HepG2 (cell line): ENCODE data around the gene PTBP2. TPM values are rescaled to one million over a fixed set of nuclear protein-coding genes. Genes with fewer than 3 reads are reported as not detected.

ENCODE experiments used
- ATAC-seq: fragments of 200-7000 bp; cut with Tn5 transposase; 3 replicates; pipeline ENCODE4 v1.9.1; 2020; ENCODE audit warnings: mild to moderate bottlenecking, moderate library complexity
- BruUV-seq: library from RNA; stranded (reverse); fragments of 400-500 nt; replicated peaks from 2 replicates; lab custom pipeline; 2021; lab: Mats Ljungman, UMichigan
- CTCF ChIA-PET: fragments of 300-600 bp; formaldehyde crosslinking; extraction: SDS; loops from one replicate; lab custom pipeline; 2021; ENCODE audit warnings: low total read pairs, inconsistent platforms, low intra/inter-chr PET ratio; lab: Yijun Ruan, JAX
- POLR2A ChIA-PET: fragments of 350-600 bp; sonication (Branson Sonifier 250); formaldehyde crosslinking; loops from one replicate; lab custom pipeline; 2020; ENCODE audit warnings: antibody characterized with exemption, inconsistent platforms; lab: Yijun Ruan, JAX
- DNase-seq: peaks from one replicate; pipeline ENCODE4 v3.0.0-alpha.2; 2015; ENCODE audit warnings: low spot score
- FAIRE-seq: peaks from 3 replicates; lab custom pipeline; 2011; peaks lifted over from hg19 to GRCh38; lab: Jason Lieb, UNC
- H2AFZ ChIP-seq: one replicate; pipeline ENCODE4 v1.6.1; 2011; ENCODE audit warnings: low read length, inconsistent platforms
- H3K27ac ChIP-seq: fragments of 300-600 bp; 3 replicates; pipeline ENCODE4 v1.8.0; 2011; ENCODE audit warnings: mixed run types, mild to moderate bottlenecking, mixed read lengths, low read length, inconsistent platforms; ENCODE audit not compliant: insufficient read depth; ENCODE audit errors: extremely low read length
- H3K27me3 ChIP-seq, 2 experiments: fragments of 200-600 bp in 1 of 2; 2 replicates in 1 of 2; 3 replicates in 1 of 2; pipeline versions ENCODE4 v1.6.0 to v1.8.0; 2011; ENCODE audit warnings: low read length in 2 of 2, mild to moderate bottlenecking in 2 of 2, moderate library complexity in 2 of 2, inconsistent platforms in 1 of 2; ENCODE audit not compliant: insufficient read depth in 2 of 2, control insufficient read depth in 1 of 2
- H3K36me3 ChIP-seq, 2 experiments: fragments of 200-600 bp in 1 of 2; replicated peaks in 1 of 2; 2 replicates in 1 of 2; 3 replicates in 1 of 2; pipeline versions ENCODE4 v1.5.1 to v1.8.0; 2011; ENCODE audit warnings: low read length in 2 of 2, inconsistent platforms in 1 of 2; ENCODE audit not compliant: insufficient read depth in 2 of 2, control insufficient read depth in 1 of 2
- H3K4me1 ChIP-seq: 2 replicates; pipeline ENCODE4 v1.5.1; 2012; ENCODE audit warnings: low read length, inconsistent platforms; ENCODE audit not compliant: insufficient read depth
- H3K4me2 ChIP-seq: 2 replicates; pipeline ENCODE4 v1.6.0; 2011; ENCODE audit warnings: low read depth, low read length, inconsistent platforms
- H3K4me3 ChIP-seq, 3 experiments: fragments of 200-600 bp in 1 of 3; sonication (generic), shearing (Covaris generic) in 1 of 3; replicated peaks in 1 of 3; 2 replicates each; pipeline ENCODE4 v1.5.1; 2011 to 2016; ENCODE audit warnings: low read length in 3 of 3, inconsistent platforms in 2 of 3, low read depth in 2 of 3, mild to moderate bottlenecking in 2 of 3, control low read depth in 1 of 3, mixed read lengths in 1 of 3; ENCODE audit not compliant: insufficient read depth in 1 of 3
- H3K79me2 ChIP-seq: one replicate; pipeline ENCODE4 v1.6.1; 2011; ENCODE audit warnings: low read length, inconsistent platforms; ENCODE audit not compliant: insufficient read depth
- H3K9ac ChIP-seq: 2 replicates; pipeline ENCODE4 v1.6.0; 2011; ENCODE audit warnings: mild to moderate bottlenecking, low read depth, low read length, inconsistent platforms; ENCODE audit not compliant: insufficient read depth
- H3K9me3 ChIP-seq: 2 replicates; pipeline ENCODE4 v1.5.1; 2012; ENCODE audit warnings: mild to moderate bottlenecking, low read length
- H4K20me1 ChIP-seq: 2 replicates; pipeline ENCODE4 v1.6.0; 2011; ENCODE audit warnings: inconsistent platforms, mild to moderate bottlenecking, low read length, moderate library complexity; ENCODE audit not compliant: insufficient read depth
- CEBPB ChIP-seq: IDR thresholded peaks from 2 replicates; pipeline ENCODE4 v1.6.1; 2011; ENCODE audit warnings: low read depth, low read length, improper control_type of control experiment, borderline replicate concordance
- HOXD1 ChIP-seq: sonication (generic); formaldehyde crosslinking; IDR thresholded peaks from 2 replicates; pipeline ENCODE4 v1.5.0; 2020; ENCODE audit warnings: missing genetic modification reagents
- KDM4B ChIP-seq: sonication (generic); formaldehyde crosslinking; IDR thresholded peaks from 2 replicates; pipeline ENCODE4 v1.4.0; 2020; ENCODE audit warnings: missing genetic modification reagents
- MAZ ChIP-seq, 2 experiments: sonication (generic) in 1 of 2; formaldehyde crosslinking in 1 of 2; IDR thresholded peaks; 2 replicates each; pipeline versions ENCODE4 v1.5.0 to v1.6.1; 2012 to 2020; ENCODE audit warnings: low read depth in 2 of 2, mild to moderate bottlenecking in 2 of 2, borderline replicate concordance in 1 of 2, improper control_type of control experiment in 1 of 2, low read length in 1 of 2, missing genetic modification reagents in 1 of 2, moderate library complexity in 1 of 2
- MXD4 ChIP-seq: IDR thresholded peaks from 2 replicates; pipeline ENCODE4 v1.6.1; 2016; ENCODE audit warnings: mild to moderate bottlenecking, missing biosample characterization, missing genetic modification reagents
- SOX13 ChIP-seq, 3 experiments: fragments of 450-650 bp in 1 of 3; sonication (generic) in 1 of 3; formaldehyde crosslinking in 1 of 3; IDR thresholded peaks in 2 of 3; conservative IDR thresholded peaks in 1 of 3; 2 replicates each; pipeline versions ENCODE4 v1.5.0 to v1.6.1; 2016 to 2020; ENCODE audit warnings: antibody characterized with exemption in 1 of 3, mild to moderate bottlenecking in 1 of 3, missing compliant biosample characterization in 1 of 3, missing genetic modification reagents in 1 of 3, moderate library complexity in 1 of 3
- TAF15 ChIP-seq: fragments of 200-400 bp; formaldehyde crosslinking; IDR thresholded peaks from one replicate; pipeline ENCODE4 v1.6.1; 2018; ENCODE audit warnings: mild to moderate bottlenecking, low read depth, low read length; ENCODE audit not compliant: poor library complexity, severe bottlenecking
- TBX2 ChIP-seq: sonication (generic); formaldehyde crosslinking; IDR thresholded peaks from 2 replicates; pipeline ENCODE4 v1.5.0; 2020; ENCODE audit warnings: missing genetic modification reagents, mild to moderate bottlenecking, borderline replicate concordance
- TEAD3 ChIP-seq: optimal IDR thresholded peaks from 2 replicates; pipeline ENCODE3; 2016; ENCODE audit warnings: borderline replicate concordance
- ZNF549 ChIP-seq: sonication (generic); formaldehyde crosslinking; IDR thresholded peaks from 2 replicates; pipeline ENCODE4 v1.5.0; 2020; ENCODE audit warnings: missing genetic modification reagents
- ZNF577 ChIP-seq: sonication (generic); formaldehyde crosslinking; IDR thresholded peaks from 2 replicates; pipeline ENCODE4 v1.4.0; 2020; ENCODE audit warnings: mild to moderate bottlenecking, low read depth, missing genetic modification reagents, borderline replicate concordance
- ZSCAN20 ChIP-seq: sonication (generic); formaldehyde crosslinking; IDR thresholded peaks from 2 replicates; pipeline ENCODE4 v1.4.0; 2020; ENCODE audit warnings: missing genetic modification reagents, mild to moderate bottlenecking, borderline replicate concordance
- ZSCAN22 ChIP-seq: sonication (generic); formaldehyde crosslinking; IDR thresholded peaks from 2 replicates; pipeline ENCODE4 v1.4.0; 2020; ENCODE audit warnings: mild to moderate bottlenecking, missing genetic modification reagents
- WGBS: methylation state at CpG from one replicate; pipeline ENCODE4 v1.1.6; 2017; ENCODE audit warnings: low lambda C conversion rate; 5-methylcytosine and 5-hydroxymethylcytosine counted together
- in situ Hi-C: cut with HindIII; loops from 2 replicates; pipeline ENCODE4 v1.10.0; 2017; ENCODE audit warnings: low pct_unique_long_range_greater_than_20kb; ENCODE audit not compliant: extremely low pct_ligation_motif_present
- intact Hi-C: fragments of 100-400 bp; cut with micrococcal nuclease; formaldehyde crosslinking; loops from one replicate; pipeline ENCODE4 v1.10.0; 2022; ENCODE audit not compliant: unreplicated experiment
- polyA plus RNA-seq, 8 experiments: library from polyadenylated mRNA; depleted of rRNA in 3 of 8; stranded (reverse) in 7 of 8; unstranded in 1 of 8; fragments of >200 nt; fragmentation: Illumina TruSeq in 4 of 8; extraction: Trizol in 4 of 8; gene quantifications; 2 replicates each; pipeline versions ENCODE4 v1.2.1 to v1.2.3, GENCODE V29; 2011 to 2016; ENCODE audit warnings: low read depth in 4 of 8, missing spikeins in 1 of 8, mixed read lengths in 1 of 8; ENCODE audit not compliant: insufficient read depth in 1 of 8
- total RNA-seq, 5 experiments: library from RNA; depleted of rRNA; stranded (reverse); fragments of >200 nt; fragmentation: Illumina TruSeq; extraction: Trizol; gene quantifications; 2 replicates each; pipeline ENCODE4 v1.2.3, GENCODE V29; 2016; ENCODE audit warnings: low read depth in 1 of 5
- TF ChIP-seq, protein P1 (sequence below): sonication (generic); formaldehyde crosslinking; IDR thresholded peaks from 2 replicates; pipeline ENCODE4 v1.9.0; 2021; ENCODE audit warnings: missing genetic modification reagents, borderline replicate concordance
- TF ChIP-seq, protein P2 (sequence below): sonication (generic); IDR thresholded peaks from 2 replicates; pipeline ENCODE4 v1.6.1; 2016; ENCODE audit warnings: low read depth, borderline replicate concordance
- TF ChIP-seq, protein P3 (sequence below): sonication (generic); formaldehyde crosslinking; IDR thresholded peaks from 2 replicates; pipeline ENCODE4 v1.9.0; 2021; ENCODE audit warnings: missing genetic modification reagents, mild to moderate bottlenecking, borderline replicate concordance
- TF ChIP-seq, protein P4 (sequence below): IDR thresholded peaks from 2 replicates; pipeline ENCODE4 v1.6.1; 2016; ENCODE audit warnings: missing compliant biosample characterization, missing genetic modification reagents, borderline replicate concordance

The PTBP2 gene
- total and polyA plus RNA-seq, 2 of the 13 experiments (the other 11 are each of a cell fraction or from before 2014, with no cell fraction given), result 10.5 to 14.1 TPM

DNA sequence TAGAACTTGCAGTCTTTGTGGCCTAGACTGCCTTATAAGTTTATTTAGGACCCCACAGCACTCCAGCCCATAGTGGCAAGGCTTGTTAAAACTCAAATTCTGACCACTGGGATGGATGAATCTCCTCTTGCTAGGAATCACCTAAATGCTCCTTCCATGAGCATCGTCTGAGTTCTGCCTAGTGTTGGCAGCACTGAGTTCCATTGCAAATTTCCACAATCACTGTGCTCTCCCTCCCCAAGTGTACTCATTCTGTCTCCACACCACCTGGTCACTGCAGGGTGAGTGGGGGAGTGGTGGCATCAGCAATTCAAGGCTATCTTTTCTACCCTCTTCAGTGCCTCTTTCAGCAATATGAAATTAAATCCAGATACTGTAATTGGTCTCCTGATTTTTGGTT is 46.7 kb upstream of the PTBP2 start (continued):
- TF ChIP-seq, protein P1, sequence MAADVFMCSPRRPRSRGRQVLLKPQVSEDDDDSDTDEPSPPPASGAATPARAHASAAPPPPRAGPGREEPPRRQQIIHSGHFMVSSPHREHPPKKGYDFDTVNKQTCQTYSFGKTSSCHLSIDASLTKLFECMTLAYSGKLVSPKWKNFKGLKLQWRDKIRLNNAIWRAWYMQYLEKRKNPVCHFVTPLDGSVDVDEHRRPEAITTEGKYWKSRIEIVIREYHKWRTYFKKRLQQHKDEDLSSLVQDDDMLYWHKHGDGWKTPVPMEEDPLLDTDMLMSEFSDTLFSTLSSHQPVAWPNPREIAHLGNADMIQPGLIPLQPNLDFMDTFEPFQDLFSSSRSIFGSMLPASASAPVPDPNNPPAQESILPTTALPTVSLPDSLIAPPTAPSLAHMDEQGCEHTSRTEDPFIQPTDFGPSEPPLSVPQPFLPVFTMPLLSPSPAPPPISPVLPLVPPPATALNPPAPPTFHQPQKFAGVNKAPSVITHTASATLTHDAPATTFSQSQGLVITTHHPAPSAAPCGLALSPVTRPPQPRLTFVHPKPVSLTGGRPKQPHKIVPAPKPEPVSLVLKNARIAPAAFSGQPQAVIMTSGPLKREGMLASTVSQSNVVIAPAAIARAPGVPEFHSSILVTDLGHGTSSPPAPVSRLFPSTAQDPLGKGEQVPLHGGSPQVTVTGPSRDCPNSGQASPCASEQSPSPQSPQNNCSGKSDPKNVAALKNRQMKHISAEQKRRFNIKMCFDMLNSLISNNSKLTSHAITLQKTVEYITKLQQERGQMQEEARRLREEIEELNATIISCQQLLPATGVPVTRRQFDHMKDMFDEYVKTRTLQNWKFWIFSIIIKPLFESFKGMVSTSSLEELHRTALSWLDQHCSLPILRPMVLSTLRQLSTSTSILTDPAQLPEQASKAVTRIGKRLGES, result no peak
- TF ChIP-seq MXD4 (no peak), TAF15 (no peak), TBX2 (CRISPR knock-in tag) (no peak), ZNF577 (CRISPR knock-in tag) (no peak)
- TF ChIP-seq, protein P2, sequence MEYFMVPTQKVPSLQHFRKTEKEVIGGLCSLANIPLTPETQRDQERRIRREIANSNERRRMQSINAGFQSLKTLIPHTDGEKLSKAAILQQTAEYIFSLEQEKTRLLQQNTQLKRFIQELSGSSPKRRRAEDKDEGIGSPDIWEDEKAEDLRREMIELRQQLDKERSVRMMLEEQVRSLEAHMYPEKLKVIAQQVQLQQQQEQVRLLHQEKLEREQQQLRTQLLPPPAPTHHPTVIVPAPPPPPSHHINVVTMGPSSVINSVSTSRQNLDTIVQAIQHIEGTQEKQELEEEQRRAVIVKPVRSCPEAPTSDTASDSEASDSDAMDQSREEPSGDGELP, result no peak
- TF ChIP-seq, protein P3, sequence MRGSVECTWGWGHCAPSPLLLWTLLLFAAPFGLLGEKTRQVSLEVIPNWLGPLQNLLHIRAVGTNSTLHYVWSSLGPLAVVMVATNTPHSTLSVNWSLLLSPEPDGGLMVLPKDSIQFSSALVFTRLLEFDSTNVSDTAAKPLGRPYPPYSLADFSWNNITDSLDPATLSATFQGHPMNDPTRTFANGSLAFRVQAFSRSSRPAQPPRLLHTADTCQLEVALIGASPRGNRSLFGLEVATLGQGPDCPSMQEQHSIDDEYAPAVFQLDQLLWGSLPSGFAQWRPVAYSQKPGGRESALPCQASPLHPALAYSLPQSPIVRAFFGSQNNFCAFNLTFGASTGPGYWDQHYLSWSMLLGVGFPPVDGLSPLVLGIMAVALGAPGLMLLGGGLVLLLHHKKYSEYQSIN (CRISPR knock-in tag), result no peak

DNA sequence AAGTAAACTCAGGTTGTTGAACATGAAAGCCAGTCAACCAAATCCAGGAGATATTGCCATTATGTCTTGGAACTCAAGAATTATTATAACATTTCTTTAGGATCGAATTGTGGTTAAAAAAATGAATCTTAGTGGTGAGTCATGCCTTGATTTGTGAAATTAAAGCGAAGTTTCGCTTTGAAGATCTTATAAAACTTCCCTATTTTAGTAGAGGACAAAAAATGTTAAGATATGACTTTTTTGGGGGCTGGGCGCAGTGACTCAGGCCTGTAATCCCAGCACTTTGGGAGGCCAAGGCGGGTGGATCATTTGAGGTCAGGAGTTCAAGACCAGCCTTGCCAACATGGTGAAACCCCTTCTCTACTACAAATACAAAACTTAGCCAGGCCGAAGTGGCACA is 39.5 kb upstream of the PTBP2 start:
- no peaks in the 10 kb centered on the region for H3K79me2 ChIP-seq
- no peaks in the 10 kb centered on the region for H4K20me1 ChIP-seq
- H3K9ac ChIP-seq, result no peak overlapping the region
- ATAC-seq, result no peak
- ChIA-PET POLR2A (no interaction called here), CTCF (no interaction called here)
- no peak overlapping the region for H3K4me3 ChIP-seq
- no peak overlapping the region for H3K4me2 ChIP-seq
- H3K27me3 ChIP-seq, result no peaks in the 10 kb centered on the region
- no TSS peak for BruUV-seq
- no peak for FAIRE-seq
- no peak for DNase-seq
- WGBS, result 26% methylated on average over 6 of the region's 6 CpGs
- TF ChIP-seq, protein P4, sequence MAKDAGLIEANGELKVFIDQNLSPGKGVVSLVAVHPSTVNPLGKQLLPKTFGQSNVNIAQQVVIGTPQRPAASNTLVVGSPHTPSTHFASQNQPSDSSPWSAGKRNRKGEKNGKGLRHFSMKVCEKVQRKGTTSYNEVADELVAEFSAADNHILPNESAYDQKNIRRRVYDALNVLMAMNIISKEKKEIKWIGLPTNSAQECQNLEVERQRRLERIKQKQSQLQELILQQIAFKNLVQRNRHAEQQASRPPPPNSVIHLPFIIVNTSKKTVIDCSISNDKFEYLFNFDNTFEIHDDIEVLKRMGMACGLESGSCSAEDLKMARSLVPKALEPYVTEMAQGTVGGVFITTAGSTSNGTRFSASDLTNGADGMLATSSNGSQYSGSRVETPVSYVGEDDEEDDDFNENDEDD (CRISPR knock-in tag), result no peak
- TF ChIP-seq ZNF549 (CRISPR knock-in tag), result no peak
- no peak for TF ChIP-seq MAZ (IDR thresholded peaks at IDR 0.05; ENCODE audit: borderline replicate concordance, low read depth, low read length)
- TF ChIP-seq MAZ (CRISPR knock-in tag; IDR thresholded peaks at IDR 0.05; ENCODE audit: low read depth), result no peak
- TF ChIP-seq KDM4B, result no peak
- no peak for TF ChIP-seq ZSCAN20 (CRISPR knock-in tag)
- TF ChIP-seq SOX13 (IDR thresholded peaks at IDR 0.05), result no peak
- TF ChIP-seq SOX13 (CRISPR knock-in tag; conservative IDR thresholded peaks at IDR 0.05 in 1 of 2, IDR thresholded peaks at IDR 0.05 in 1 of 2), result no peak
- no peak for TF ChIP-seq ZSCAN22 (CRISPR knock-in tag)
- no peak for TF ChIP-seq HOXD1 (CRISPR knock-in tag)
- TF ChIP-seq CEBPB, result no peak
- TF ChIP-seq TEAD3, result no peak
- in situ Hi-C loops (no loop called here), intact Hi-C loops (loop anchor here (10.0 kb wide), 1 partner anchor 147 kb away; no protein-coding TSS in a partner anchor)
- H3K9me3 ChIP-seq, result no peaks in the 10 kb centered on the region
- no peaks in the 10 kb centered on the region for H3K36me3 ChIP-seq
- H3K4me1 ChIP-seq, result no peaks in the 10 kb centered on the region
- H3K27ac ChIP-seq, result no peak overlapping the region
- no peak overlapping the region for H2AFZ ChIP-seq
